Caco-2 (cell line): Measurements from ENCODE around the gene VSIR. TPM values are rescaled to one million over a fixed set of nuclear protein-coding genes. Genes with fewer than 3 reads are reported as not detected.

ENCODE experiments used
- BruUV-seq: library from RNA; stranded (reverse); fragments of 400-500 nt; replicated peaks from 2 replicates; lab custom pipeline; 2021; lab: Mats Ljungman, UMichigan
- CTCF ChIA-PET: fragments of 300-600 bp; sonication (Branson Sonifier 250); formaldehyde crosslinking; loops from one replicate; lab custom pipeline; 2022; ENCODE audit warnings: antibody characterized with exemption; lab: Charles Lee
- POLR2A ChIA-PET: fragments of 300-600 bp; sonication (Branson Sonifier 250); formaldehyde crosslinking; loops from one replicate; lab custom pipeline; 2022; ENCODE audit warnings: antibody characterized with exemption; lab: Charles Lee
- DNase-seq, 2 experiments: peaks; one replicate each; pipeline versions ENCODE4 v3.0.0 to v3.0.0-alpha.2; 2020 to 2022
- H3K27me3 ChIP-seq: replicated peaks from 2 replicates; pipeline ENCODE4 v1.6.0; 2011; ENCODE audit warnings: low read length; ENCODE audit not compliant: control insufficient read depth, insufficient read depth
- H3K36me3 ChIP-seq: 2 replicates; pipeline ENCODE4 v1.5.1; 2011; ENCODE audit warnings: low read length; ENCODE audit not compliant: control insufficient read depth, insufficient read depth
- H3K4me1 ChIP-seq: fragments of 250-450 bp; sonication (Bioruptor Pico); 2 replicates; pipeline ENCODE4 v1.5.1; 2020; ENCODE audit warnings: mild to moderate bottlenecking
- H3K4me3 ChIP-seq: 2 replicates; pipeline ENCODE4 v1.5.1; 2011; ENCODE audit warnings: low read depth, mild to moderate bottlenecking, control low read depth, low read length
- H3K9me3 ChIP-seq: fragments of 250-450 bp; sonication (Bioruptor Pico); 2 replicates; pipeline ENCODE4 v1.5.1; 2020; ENCODE audit warnings: mild to moderate bottlenecking, moderate library complexity
- H3K27ac Mint-ChIP-seq: one replicate; pipeline ENCODE4 v1.8.0; 2022; ENCODE audit warnings: mixed read lengths; ENCODE audit not compliant: unreplicated experiment
- H3K27me3 Mint-ChIP-seq: one replicate; pipeline ENCODE4 v1.8.0; 2022; ENCODE audit warnings: mixed read lengths; ENCODE audit not compliant: insufficient read depth, unreplicated experiment
- H3K36me3 Mint-ChIP-seq: one replicate; pipeline ENCODE4 v1.8.0; 2022; ENCODE audit warnings: mild to moderate bottlenecking, mixed read lengths; ENCODE audit not compliant: insufficient read depth, unreplicated experiment
- H3K4me1 Mint-ChIP-seq: one replicate; pipeline ENCODE4 v1.8.0; 2022; ENCODE audit warnings: low read depth, mixed read lengths; ENCODE audit not compliant: unreplicated experiment
- H3K4me3 Mint-ChIP-seq: one replicate; pipeline ENCODE4 v1.8.0; 2022; ENCODE audit warnings: mild to moderate bottlenecking, moderate library complexity, mixed read lengths; ENCODE audit not compliant: unreplicated experiment
- H3K9me3 Mint-ChIP-seq: one replicate; pipeline ENCODE4 v1.8.0; 2022; ENCODE audit warnings: mixed read lengths; ENCODE audit not compliant: unreplicated experiment
- CTCF ChIP-seq, 2 experiments: fragments of 200-600 bp in 1 of 2; IDR thresholded peaks; 1 replicate in 1 of 2; 2 replicates in 1 of 2; pipeline versions ENCODE4 v1.5.1 to v1.8.0; 2011 to 2022; ENCODE audit warnings: antibody characterized with exemption in 1 of 2, control low read depth in 1 of 2, inconsistent platforms in 1 of 2, low read depth in 1 of 2, low read length in 1 of 2, mild to moderate bottlenecking in 1 of 2, moderate library complexity in 1 of 2; ENCODE audit not compliant: insufficient read depth in 1 of 2, severe bottlenecking in 1 of 2, unreplicated experiment in 1 of 2
- intact Hi-C: fragments of 100-400 bp; cut with micrococcal nuclease; formaldehyde crosslinking; loops from one replicate; pipeline ENCODE4 v1.10.0; 2022; ENCODE audit not compliant: unreplicated experiment
- total RNA-seq: library from RNA; stranded (reverse); gene quantifications from 2 replicates; pipeline ENCODE4 v1.2.3, GENCODE V29; 2022

Gene VSIR
- total RNA-seq, 1 experiment from 2014 or later, result 44.0 TPM

- no peak for TF ChIP-seq CTCF (IDR thresholded peaks at IDR 0.05; ENCODE audit: insufficient read depth in 1 of 2, low read depth in 1 of 2, low read length in 1 of 2, severe bottlenecking in 1 of 2, unreplicated experiment in 1 of 2)
- Histone ChIP-seq H3K4me1 (no peaks in the 10 kb centered on the region), H3K9me3 (no peaks in the 10 kb centered on the region), H3K36me3 (no peaks in the 10 kb centered on the region), H3K4me3 (no peak overlapping the region), H3K27me3 (no peaks in the 10 kb centered on the region)
- Mint-ChIP-seq H3K4me1 (no peaks in the 10 kb centered on the region), H3K27me3 (no peaks in the 10 kb centered on the region), H3K36me3 (no peaks in the 10 kb centered on the region), H3K9me3 (no peaks in the 10 kb centered on the region), H3K4me3 (no peak overlapping the region), H3K27ac (no peak overlapping the region)
- POLR2A ChIA-PET, result no interaction called here
- CTCF ChIA-PET, result interaction anchor here (0.5 kb wide), 1 partner anchor 34 kb away, joined by 3 read pairs; no protein-coding TSS in a partner anchor
- DNase-seq, result no peak
- intact Hi-C loops, result no loop called here
- no TSS peak for BruUV-seq
Observed at GRCh38 chr10:71784679-71785272, 11.5 kb upstream of the VSIR start.

DNA sequence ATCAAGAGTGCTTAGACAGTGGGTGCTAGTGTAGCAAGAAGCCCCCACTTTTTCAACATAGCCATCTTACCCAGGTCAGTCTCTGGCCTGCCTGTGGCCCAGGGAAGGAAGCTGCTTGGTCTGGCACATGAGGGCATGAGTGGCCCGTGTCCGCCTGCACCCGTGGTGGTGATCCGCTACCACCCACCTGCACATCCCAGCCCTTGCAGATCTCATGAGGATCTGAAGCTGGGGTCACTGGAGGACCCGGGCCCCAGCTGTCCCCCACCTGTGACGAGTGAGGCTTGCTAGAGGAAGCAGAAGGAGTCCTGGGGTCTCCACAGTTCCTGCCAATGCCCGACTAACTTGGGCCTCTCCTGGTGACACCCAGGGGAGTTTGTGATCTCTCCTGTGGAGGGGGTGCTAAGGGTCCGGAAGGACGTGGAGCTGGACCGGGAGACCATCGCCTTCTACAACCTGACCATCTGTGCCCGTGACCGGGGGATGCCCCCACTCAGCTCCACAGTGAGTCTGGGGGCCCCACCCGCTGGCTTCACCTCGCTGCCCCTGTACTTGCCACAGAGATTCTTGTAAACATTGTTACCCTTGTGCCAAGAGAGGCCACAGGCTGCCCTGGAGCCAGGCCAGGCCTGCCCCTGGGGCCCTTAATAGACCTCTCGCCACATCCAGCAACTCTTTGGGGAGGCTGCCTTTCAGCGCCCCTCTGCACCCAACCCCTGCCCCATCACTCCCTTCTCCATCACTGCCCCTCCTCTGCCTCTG, 10.8 kb upstream of the VSIR start:
- POLR2A ChIA-PET, result no interaction called here
- H3K27me3 ChIP-seq, result no peaks in the 10 kb centered on the region
- no TSS peak for BruUV-seq

More for the DNA sequence above, 10.8 kb upstream of the VSIR start:
- CTCF ChIA-PET, result no interaction called here
- intact Hi-C loops, result no loop called here
- Histone ChIP-seq H3K36me3 (no peaks in the 10 kb centered on the region), H3K4me3 (no peak overlapping the region), H3K4me1 (no peaks in the 10 kb centered on the region), H3K9me3 (no peaks in the 10 kb centered on the region)
- Mint-ChIP-seq H3K4me3 (no peak overlapping the region), H3K9me3 (no peaks in the 10 kb centered on the region), H3K27me3 (no peaks in the 10 kb centered on the region), H3K4me1 (no peaks in the 10 kb centered on the region), H3K27ac (no peak overlapping the region), H3K36me3 (no peaks in the 10 kb centered on the region)
- no peak for TF ChIP-seq CTCF (IDR thresholded peaks at IDR 0.05; ENCODE audit: insufficient read depth in 1 of 2, low read depth in 1 of 2, low read length in 1 of 2, severe bottlenecking in 1 of 2, unreplicated experiment in 1 of 2)
- no peak for DNase-seq
